SK-N-SH treated with all-trans-retinoic acid at 6 μM for 48 hours (cell line): Measurements from ENCODE around the gene RMND5A.

Source experiments
- ATAC-seq: fragments of 200-7000 bp; cut with Tn5 transposase; 3 replicates; pipeline ENCODE4 v1.9.1; 2020; ENCODE audit warnings: mild to moderate bottlenecking, moderate library complexity
- BACH2 ChIP-seq: fragments of 250-450 bp; sonication (Bioruptor Pico); IDR thresholded peaks from 2 replicates; pipeline ENCODE4 v1.9.0; 2021; ENCODE audit warnings: mild to moderate bottlenecking, borderline replicate concordance
- ESRRG ChIP-seq: fragments of 250-450 bp; sonication (Bioruptor Pico); IDR thresholded peaks from 2 replicates; pipeline ENCODE4 v1.6.1; 2021; ENCODE audit warnings: mild to moderate bottlenecking
- GLIS3 ChIP-seq: fragments of 250-450 bp; sonication (Bioruptor Pico); IDR thresholded peaks from 2 replicates; pipeline ENCODE4 v1.5.0; 2020; ENCODE audit warnings: mild to moderate bottlenecking, moderate library complexity
- ISL1 ChIP-seq: fragments of 250-450 bp; sonication (Bioruptor Pico); IDR thresholded peaks from 2 replicates; pipeline ENCODE4 v2.1.2; 2022; ENCODE audit warnings: mild to moderate bottlenecking, moderate library complexity
- OSR1 ChIP-seq: fragments of 250-450 bp; sonication (Bioruptor Pico); IDR thresholded peaks from 2 replicates; pipeline ENCODE4 v1.8.0; 2022; ENCODE audit warnings: moderate library complexity, mild to moderate bottlenecking, inconsistent platforms
- PATZ1 ChIP-seq: fragments of 250-450 bp; sonication (Bioruptor Pico); IDR thresholded peaks from 2 replicates; pipeline ENCODE4 v1.8.0; 2020; ENCODE audit warnings: mild to moderate bottlenecking, moderate library complexity, borderline replicate concordance
- PPARA ChIP-seq: fragments of 250-450 bp; sonication (Bioruptor Pico); IDR thresholded peaks from 2 replicates; pipeline ENCODE4 v1.5.0; 2020; ENCODE audit warnings: mild to moderate bottlenecking, borderline replicate concordance
- RARB ChIP-seq: fragments of 250-450 bp; sonication (Bioruptor Pico); IDR thresholded peaks from 2 replicates; pipeline ENCODE4 v1.8.0; 2021; ENCODE audit warnings: mild to moderate bottlenecking, moderate library complexity
- SNAI2 ChIP-seq: fragments of 250-450 bp; sonication (Bioruptor Pico); IDR thresholded peaks from 2 replicates; pipeline ENCODE4 v1.5.0; 2020; ENCODE audit warnings: mild to moderate bottlenecking, moderate library complexity
- TCF4 ChIP-seq: fragments of 250-450 bp; sonication (Bioruptor Pico); IDR thresholded peaks from 2 replicates; pipeline ENCODE4 v1.8.0; 2021; ENCODE audit warnings: mild to moderate bottlenecking, moderate library complexity, borderline replicate concordance
- TSHZ2 ChIP-seq: fragments of 250-450 bp; sonication (Bioruptor Pico); IDR thresholded peaks from 2 replicates; pipeline ENCODE4 v1.5.0; 2020; ENCODE audit warnings: mild to moderate bottlenecking, moderate library complexity
- ZFP3 ChIP-seq: fragments of 250-450 bp; sonication (Bioruptor Pico); IDR thresholded peaks from 2 replicates; pipeline ENCODE4 v1.5.0; 2020; ENCODE audit warnings: mild to moderate bottlenecking, moderate library complexity
- ZFP30 ChIP-seq: fragments of 450-650 bp; formaldehyde crosslinking; IDR thresholded peaks from 2 replicates; pipeline ENCODE4 v1.5.0; 2022; ENCODE audit warnings: mild to moderate bottlenecking, moderate library complexity
- TF ChIP-seq, protein P1 (sequence below): fragments of 250-450 bp; sonication (Bioruptor Pico); IDR thresholded peaks from 2 replicates; pipeline ENCODE4 v1.5.1; 2021; ENCODE audit warnings: mild to moderate bottlenecking, moderate library complexity
- TF ChIP-seq, protein P2 (sequence below): fragments of 250-450 bp; sonication (Bioruptor Pico); IDR thresholded peaks from 2 replicates; pipeline ENCODE4 v1.8.0; 2021; ENCODE audit warnings: low read depth, mild to moderate bottlenecking, moderate library complexity, borderline replicate concordance

RMND5A gene

GRCh38 chr2:86700690-86701089 lies 19.4 kb upstream of the RMND5A start:
- ATAC-seq: no peak
- TF ChIP-seq ZFP30: no peak
- no peak for TF ChIP-seq ISL1 (CRISPR knock-in tag)
- no peak for TF ChIP-seq ZFP3 (CRISPR knock-in tag)
- TF ChIP-seq, protein P1, sequence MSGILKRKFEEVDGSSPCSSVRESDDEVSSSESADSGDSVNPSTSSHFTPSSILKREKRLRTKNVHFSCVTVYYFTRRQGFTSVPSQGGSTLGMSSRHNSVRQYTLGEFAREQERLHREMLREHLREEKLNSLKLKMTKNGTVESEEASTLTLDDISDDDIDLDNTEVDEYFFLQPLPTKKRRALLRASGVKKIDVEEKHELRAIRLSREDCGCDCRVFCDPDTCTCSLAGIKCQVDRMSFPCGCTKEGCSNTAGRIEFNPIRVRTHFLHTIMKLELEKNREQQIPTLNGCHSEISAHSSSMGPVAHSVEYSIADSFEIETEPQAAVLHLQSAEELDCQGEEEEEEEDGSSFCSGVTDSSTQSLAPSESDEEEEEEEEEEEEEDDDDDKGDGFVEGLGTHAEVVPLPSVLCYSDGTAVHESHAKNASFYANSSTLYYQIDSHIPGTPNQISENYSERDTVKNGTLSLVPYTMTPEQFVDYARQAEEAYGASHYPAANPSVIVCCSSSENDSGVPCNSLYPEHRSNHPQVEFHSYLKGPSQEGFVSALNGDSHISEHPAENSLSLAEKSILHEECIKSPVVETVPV (CRISPR knock-in tag): no peak
- no peak for TF ChIP-seq TCF4 (CRISPR knock-in tag)
- TF ChIP-seq TSHZ2 (CRISPR knock-in tag): no peak
- no peak for TF ChIP-seq GLIS3 (CRISPR knock-in tag)
- TF ChIP-seq BACH2 (CRISPR knock-in tag): no peak
- no peak for TF ChIP-seq PATZ1 (CRISPR knock-in tag)
- no peak for TF ChIP-seq PPARA (CRISPR knock-in tag)

- ATAC-seq: no peak
- TF ChIP-seq OSR1 (CRISPR knock-in tag) (no peak), TCF4 (CRISPR knock-in tag) (no peak), PATZ1 (CRISPR knock-in tag) (no peak), PPARA (CRISPR knock-in tag) (no peak), SNAI2 (CRISPR knock-in tag) (no peak), ZFP30 (no peak)
- TF ChIP-seq, protein P1 (CRISPR knock-in tag): no peak
Measured at GRCh38 chr2:86703704-86704361, 16.3 kb upstream of the RMND5A start.

DNA sequence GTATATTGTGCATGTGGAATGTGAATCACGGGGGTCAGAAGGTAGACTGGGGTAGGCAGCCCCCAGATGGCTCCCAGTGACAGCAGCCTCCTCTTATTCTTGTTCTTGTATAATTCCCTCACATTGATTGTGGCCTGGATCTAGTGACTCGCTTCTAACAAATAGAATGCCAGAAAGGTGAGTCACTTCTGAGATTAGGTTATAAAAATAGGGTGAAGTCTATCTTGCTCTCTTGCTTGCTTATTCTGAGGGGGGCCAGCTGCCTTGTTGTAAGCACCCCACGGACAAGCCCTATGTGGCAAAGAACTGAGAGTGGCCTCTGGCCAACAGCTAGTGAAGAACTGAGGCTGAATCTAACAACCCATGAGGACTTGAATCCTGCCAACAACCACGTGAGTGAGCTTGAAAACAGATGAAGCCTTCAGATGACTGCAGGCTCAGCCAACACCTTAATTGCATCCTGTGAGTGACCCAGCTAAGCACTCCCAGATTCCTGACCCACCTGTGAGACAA lies 15.6 kb upstream of the RMND5A start:
- ATAC-seq: peak; percentile 89
- TF ChIP-seq RARB (no peak), PATZ1 (CRISPR knock-in tag) (peak; percentile 69; the same call in 1 of the 2 replicates), OSR1 (CRISPR knock-in tag) (no peak), ISL1 (CRISPR knock-in tag) (no peak), ZFP30 (no peak), BACH2 (CRISPR knock-in tag) (no peak), ESRRG (CRISPR knock-in tag) (no peak)
- TF ChIP-seq, protein P2, sequence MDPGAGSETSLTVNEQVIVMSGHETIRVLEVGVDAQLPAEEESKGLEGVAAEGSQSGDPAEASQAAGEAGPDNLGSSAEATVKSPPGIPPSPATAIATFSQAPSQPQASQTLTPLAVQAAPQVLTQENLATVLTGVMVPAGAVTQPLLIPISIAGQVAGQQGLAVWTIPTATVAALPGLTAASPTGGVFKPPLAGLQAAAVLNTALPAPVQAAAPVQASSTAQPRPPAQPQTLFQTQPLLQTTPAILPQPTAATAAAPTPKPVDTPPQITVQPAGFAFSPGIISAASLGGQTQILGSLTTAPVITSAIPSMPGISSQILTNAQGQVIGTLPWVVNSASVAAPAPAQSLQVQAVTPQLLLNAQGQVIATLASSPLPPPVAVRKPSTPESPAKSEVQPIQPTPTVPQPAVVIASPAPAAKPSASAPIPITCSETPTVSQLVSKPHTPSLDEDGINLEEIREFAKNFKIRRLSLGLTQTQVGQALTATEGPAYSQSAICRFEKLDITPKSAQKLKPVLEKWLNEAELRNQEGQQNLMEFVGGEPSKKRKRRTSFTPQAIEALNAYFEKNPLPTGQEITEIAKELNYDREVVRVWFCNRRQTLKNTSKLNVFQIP (CRISPR knock-in tag): no peak
